ENCODE measurements around the gene SERPINA10. TPM values are rescaled to one million over a fixed set of nuclear protein-coding genes. Genes with fewer than 3 reads are reported as not detected.
A peak's percentile ranks its signal among the peaks of the same experiment; 100 is the strongest.

The SERPINA10 gene, protein sequence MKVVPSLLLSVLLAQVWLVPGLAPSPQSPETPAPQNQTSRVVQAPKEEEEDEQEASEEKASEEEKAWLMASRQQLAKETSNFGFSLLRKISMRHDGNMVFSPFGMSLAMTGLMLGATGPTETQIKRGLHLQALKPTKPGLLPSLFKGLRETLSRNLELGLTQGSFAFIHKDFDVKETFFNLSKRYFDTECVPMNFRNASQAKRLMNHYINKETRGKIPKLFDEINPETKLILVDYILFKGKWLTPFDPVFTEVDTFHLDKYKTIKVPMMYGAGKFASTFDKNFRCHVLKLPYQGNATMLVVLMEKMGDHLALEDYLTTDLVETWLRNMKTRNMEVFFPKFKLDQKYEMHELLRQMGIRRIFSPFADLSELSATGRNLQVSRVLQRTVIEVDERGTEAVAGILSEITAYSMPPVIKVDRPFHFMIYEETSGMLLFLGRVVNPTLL
- total RNA-seq, result not detected in 2 replicates

DNA sequence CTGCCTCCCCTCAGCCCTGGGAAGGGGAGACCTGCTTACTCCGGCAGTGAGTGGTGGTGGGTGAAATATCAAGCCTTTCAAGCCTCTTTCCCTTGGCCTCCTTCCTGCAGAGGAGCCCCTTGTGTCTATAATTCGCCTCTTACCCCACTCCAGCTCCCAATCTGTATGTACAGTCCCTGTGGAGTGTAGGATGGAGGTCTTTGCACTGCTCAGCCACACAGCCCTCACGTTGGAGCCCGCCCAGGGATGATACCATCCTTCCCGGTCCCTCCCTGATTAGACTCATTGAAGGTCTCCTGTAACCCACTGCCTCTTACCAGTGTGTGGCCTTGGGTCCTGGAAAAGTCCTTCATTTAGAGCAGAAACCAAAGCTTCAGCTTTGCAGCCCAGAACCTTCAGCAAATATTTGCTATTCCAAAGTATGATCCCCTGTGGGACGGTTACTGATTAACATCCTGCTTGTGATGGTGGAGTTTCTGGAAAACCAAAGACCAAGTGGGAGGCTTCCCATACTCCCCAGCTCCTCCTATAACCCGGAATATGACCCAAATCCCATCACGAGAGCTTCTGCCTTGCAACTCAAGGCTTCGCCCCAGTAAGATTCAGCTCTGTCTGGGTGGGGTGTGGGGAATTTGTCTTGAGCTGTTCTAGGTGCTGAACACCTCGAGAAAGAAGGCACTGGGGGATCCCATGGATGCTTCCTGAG, at the start of gene SERPINA10:
Gene SERPINA10, minus strand, starts transcription at position 397 of the 706 bp plus-strand sequence. CDS start 2,675 bp downstream, outside the sequence.
- no peak for FAIRE-seq
- Histone ChIP-seq H3K36me3 (ENCODE audit: control insufficient read depth, insufficient read depth, low read length) (no peaks in the 10 kb centered on the region), H3K27me3 (ENCODE audit: control insufficient read depth, insufficient read depth, low read length) (no peaks in the 10 kb centered on the region)

DNA sequence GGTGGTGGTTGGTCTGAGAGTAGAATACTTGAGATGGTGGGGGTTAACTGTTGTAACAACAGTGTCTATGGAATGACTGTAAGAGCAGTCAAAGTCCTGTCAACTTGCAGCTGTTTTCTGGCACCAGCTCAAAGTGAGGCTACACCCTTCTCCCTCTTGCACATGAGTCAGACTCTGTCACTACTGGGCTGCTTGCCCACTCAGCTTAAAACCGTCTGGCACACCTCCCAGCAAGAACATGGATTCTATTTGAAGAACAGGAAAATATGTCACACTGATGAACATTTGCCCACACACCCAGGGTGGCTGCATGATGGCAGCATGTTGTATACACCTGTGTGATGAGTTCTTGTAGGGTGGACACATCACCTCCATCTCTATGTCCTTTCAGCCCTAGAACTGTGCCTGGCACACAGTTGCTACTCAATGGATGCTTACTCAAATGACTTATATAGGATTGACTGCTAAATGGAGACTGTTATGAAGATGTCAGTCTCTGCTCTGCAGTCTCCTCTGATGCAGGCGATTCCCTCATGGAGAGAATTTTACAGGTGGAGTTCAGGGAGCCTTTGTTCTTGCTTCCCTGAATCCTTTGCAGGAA, 49.4 kb upstream of the SERPINA10 start:
- no peaks in the 10 kb centered on the region for H3K36me3 ChIP-seq (ENCODE audit: control insufficient read depth, insufficient read depth, low read length)
- no peaks in the 10 kb centered on the region for H3K27me3 ChIP-seq (ENCODE audit: control insufficient read depth, insufficient read depth, low read length)
- FAIRE-seq (no peak), DNase-seq (ENCODE audit: low read depth) (peak; percentile 100)
- no peak overlapping the region for H3K4me3 ChIP-seq (ENCODE audit: low read depth, low read length)
- TF ChIP-seq, protein P1, sequence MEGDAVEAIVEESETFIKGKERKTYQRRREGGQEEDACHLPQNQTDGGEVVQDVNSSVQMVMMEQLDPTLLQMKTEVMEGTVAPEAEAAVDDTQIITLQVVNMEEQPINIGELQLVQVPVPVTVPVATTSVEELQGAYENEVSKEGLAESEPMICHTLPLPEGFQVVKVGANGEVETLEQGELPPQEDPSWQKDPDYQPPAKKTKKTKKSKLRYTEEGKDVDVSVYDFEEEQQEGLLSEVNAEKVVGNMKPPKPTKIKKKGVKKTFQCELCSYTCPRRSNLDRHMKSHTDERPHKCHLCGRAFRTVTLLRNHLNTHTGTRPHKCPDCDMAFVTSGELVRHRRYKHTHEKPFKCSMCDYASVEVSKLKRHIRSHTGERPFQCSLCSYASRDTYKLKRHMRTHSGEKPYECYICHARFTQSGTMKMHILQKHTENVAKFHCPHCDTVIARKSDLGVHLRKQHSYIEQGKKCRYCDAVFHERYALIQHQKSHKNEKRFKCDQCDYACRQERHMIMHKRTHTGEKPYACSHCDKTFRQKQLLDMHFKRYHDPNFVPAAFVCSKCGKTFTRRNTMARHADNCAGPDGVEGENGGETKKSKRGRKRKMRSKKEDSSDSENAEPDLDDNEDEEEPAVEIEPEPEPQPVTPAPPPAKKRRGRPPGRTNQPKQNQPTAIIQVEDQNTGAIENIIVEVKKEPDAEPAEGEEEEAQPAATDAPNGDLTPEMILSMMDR (IDR thresholded peaks at IDR 0.05; ENCODE audit: insufficient read depth, low read length, severe bottlenecking), result no peak

More for the DNA sequence above, at the start of gene SERPINA10:
- H3K4me3 ChIP-seq (ENCODE audit: low read depth, low read length), result no peak within 1 kb of the TSS
- TF ChIP-seq, protein P1 (IDR thresholded peaks at IDR 0.05; ENCODE audit: insufficient read depth, low read length, severe bottlenecking), result no peak
- DNase-seq (ENCODE audit: low read depth), result no peak

DNA sequence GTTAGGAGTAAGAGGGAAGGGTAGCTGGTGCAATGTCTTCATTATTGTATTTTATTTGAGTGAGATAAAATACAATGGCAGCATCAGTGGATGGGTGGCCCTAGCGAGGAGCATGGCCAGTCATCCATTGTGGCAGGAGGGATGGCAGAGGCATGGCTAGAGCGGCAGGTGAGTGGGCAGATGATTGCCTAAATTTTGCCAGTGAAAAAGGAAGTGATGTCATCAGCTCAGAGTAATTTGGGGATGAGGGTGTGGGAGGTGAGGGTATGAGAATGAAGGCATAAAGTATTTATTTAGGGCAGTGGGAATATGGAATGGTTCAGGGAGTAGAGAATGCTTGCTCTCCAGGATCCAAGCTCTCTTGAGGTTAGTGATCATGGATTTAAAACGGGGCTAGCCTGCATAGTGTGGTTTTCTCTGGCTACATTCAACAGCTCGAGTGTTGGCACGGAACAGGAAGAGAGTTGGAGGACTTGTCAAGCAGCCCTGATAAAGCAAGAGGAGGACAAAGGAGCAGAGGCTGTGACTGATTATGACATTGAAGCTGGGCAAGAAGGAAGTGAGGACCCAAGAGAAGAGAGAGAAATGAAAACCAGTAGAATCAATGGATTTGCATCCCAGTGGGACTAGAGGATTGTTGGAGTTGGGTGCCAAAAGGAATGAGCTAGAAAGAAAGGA, 48.7 kb upstream of the SERPINA10 start:
- Histone ChIP-seq H3K36me3 (ENCODE audit: control insufficient read depth, insufficient read depth, low read length) (no peaks in the 10 kb centered on the region), H3K27me3 (ENCODE audit: control insufficient read depth, insufficient read depth, low read length) (no peaks in the 10 kb centered on the region), H3K4me3 (ENCODE audit: low read depth, low read length) (no peak overlapping the region)
- FAIRE-seq (no peak), DNase-seq (ENCODE audit: low read depth) (no peak)
- TF ChIP-seq, protein P1 (IDR thresholded peaks at IDR 0.05; ENCODE audit: insufficient read depth, low read length, severe bottlenecking), result no peak

DNA sequence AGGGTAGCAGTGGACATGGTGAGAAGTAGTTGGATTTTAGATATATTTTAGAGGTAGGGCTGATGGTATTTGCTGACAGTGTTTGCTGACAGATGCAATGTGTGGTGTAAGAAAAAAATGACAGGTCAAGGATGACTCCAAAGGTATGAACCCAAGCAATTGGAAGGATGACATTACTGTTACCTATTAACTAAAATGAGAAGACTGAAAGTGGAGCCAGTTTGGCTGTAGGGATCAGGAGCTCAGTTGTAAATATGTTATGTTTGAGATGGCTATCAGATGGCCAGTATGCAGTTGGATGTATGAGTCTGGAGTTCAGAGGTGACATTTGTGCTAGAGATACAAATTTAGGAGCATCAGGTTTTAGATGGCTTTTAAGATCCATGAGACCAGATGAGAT, 47.5 kb upstream of the SERPINA10 start:
- no peak for FAIRE-seq

DNA sequence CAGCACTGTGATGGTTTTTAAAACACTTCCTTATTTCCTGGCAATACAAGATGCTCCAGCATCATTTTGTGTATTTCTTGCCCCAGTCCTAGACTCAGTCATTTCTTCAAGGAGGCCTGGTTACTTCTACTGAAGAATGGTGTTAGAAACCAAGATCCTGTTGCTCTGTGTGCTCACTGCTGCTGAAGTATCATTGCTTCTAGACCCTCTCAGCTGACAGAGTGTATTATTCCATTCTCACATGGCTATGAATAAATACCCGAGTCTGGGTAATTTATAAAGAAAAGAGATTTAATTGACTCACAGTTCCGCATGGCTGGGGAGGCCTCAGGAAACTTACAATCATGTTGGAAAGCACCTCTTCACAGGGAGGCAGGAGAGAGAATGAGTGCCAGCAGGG, 45.0 kb upstream of the SERPINA10 start:
- DNase-seq (ENCODE audit: low read depth) (no peak), FAIRE-seq (no peak)
- Histone ChIP-seq H3K4me3 (ENCODE audit: low read depth, low read length) (no peak overlapping the region), H3K27me3 (ENCODE audit: control insufficient read depth, insufficient read depth, low read length) (no peaks in the 10 kb centered on the region), H3K36me3 (ENCODE audit: control insufficient read depth, insufficient read depth, low read length) (no peaks in the 10 kb centered on the region)
- TF ChIP-seq, protein P1 (IDR thresholded peaks at IDR 0.05; ENCODE audit: insufficient read depth, low read length, severe bottlenecking), result no peak

More for the DNA sequence above, 47.5 kb upstream of the SERPINA10 start:
- DNase-seq (ENCODE audit: low read depth), result no peak
- no peaks in the 10 kb centered on the region for H3K27me3 ChIP-seq (ENCODE audit: control insufficient read depth, insufficient read depth, low read length)
- TF ChIP-seq, protein P1 (IDR thresholded peaks at IDR 0.05; ENCODE audit: insufficient read depth, low read length, severe bottlenecking), result no peak
- no peaks in the 10 kb centered on the region for H3K36me3 ChIP-seq (ENCODE audit: control insufficient read depth, insufficient read depth, low read length)
- H3K4me3 ChIP-seq (ENCODE audit: low read depth, low read length), result no peak overlapping the region

Measured in bronchial epithelial cell (primary cell).